Measurements from ENCODE around the gene CEP192. TPM values are rescaled to one million over a fixed set of nuclear protein-coding genes. Genes with fewer than 3 reads are reported as not detected.

CEP192 gene
- total and polyA plus RNA-seq, 2 donors (not counting 1 experiment from before 2014, with no cell fraction given) = 39.3 to 47.3 TPM

- H3K9me3 ChIP-seq (ENCODE audit: control extremely low read depth in 1 of 3, control insufficient read depth in 2 of 3, insufficient read depth in 1 of 3, low read length in 2 of 3) = peaks cover 0 to 31% (median 18%) of the 10 kb centered on the region in 3 donors
- Mint-ChIP-seq H3K27me3 (no peaks in the 10 kb centered on the region), H3K27ac (no peak overlapping the region), H3K4me1 (peaks cover 8% of the 10 kb centered on the region), H3K4me3 (no peak overlapping the region), H3K9me3 (ENCODE audit: insufficient read depth) (peaks cover 4% of the 10 kb centered on the region)
- H3K9ac ChIP-seq (ENCODE audit: low read length) = no peak overlapping the region
- H3K4me2 ChIP-seq (replicated peaks; ENCODE audit: low read depth, low read length, poor library complexity, severe bottlenecking) = no peak overlapping the region
- H3K79me2 ChIP-seq (ENCODE audit: control insufficient read depth, insufficient read depth, low read length) = no peaks in the 10 kb centered on the region
- no peak for TF ChIP-seq EZH2 (IDR thresholded peaks at IDR 0.05; ENCODE audit: borderline replicate concordance, insufficient read depth, low read depth, low read length, poor library complexity, severe bottlenecking)
- no peak overlapping the region for H2AFZ ChIP-seq (ENCODE audit: insufficient read depth, low read depth, low read length, poor library complexity, severe bottlenecking)
- no peak overlapping the region for H3K27ac ChIP-seq (ENCODE audit: low read length in 2 of 2)
- no peaks in the 10 kb centered on the region for H3K27me3 ChIP-seq (replicated peaks in 1 of 4; ENCODE audit: control extremely low read depth in 1 of 4, control insufficient read depth in 3 of 4, insufficient read depth in 4 of 4, low read length in 3 of 4)
- CTCF ChIA-PET = interaction anchor here (1.2 kb wide), 1 partner anchor 14 kb away, joined by 3 read pairs; no protein-coding TSS in a partner anchor
- no peak overlapping the region for H3K4me3 ChIP-seq (ENCODE audit: control extremely low read depth in 1 of 5, extremely low read depth in 1 of 5, insufficient read depth in 1 of 5, low read depth in 2 of 5, low read length in 4 of 5)
- H4K20me1 ChIP-seq (ENCODE audit: control insufficient read depth, insufficient read depth, low read length, poor library complexity, severe bottlenecking) = no peaks in the 10 kb centered on the region
- H3K4me1 ChIP-seq (ENCODE audit: control insufficient read depth in 2 of 2, insufficient read depth in 2 of 2, low read length in 2 of 2) = no peaks in the 10 kb centered on the region
- 100% methylated on average over 1 of the region's 4 CpGs for WGBS (ENCODE audit: insufficient coverage)
- intact Hi-C loops (cut with micrococcal nuclease) = no loop called here
- POLR2A ChIA-PET = no interaction called here
- no peaks in the 10 kb centered on the region for H3K36me3 ChIP-seq (replicated peaks in 1 of 2; ENCODE audit: control extremely low read depth in 1 of 2, control insufficient read depth in 1 of 2, extremely low read depth in 1 of 2, insufficient read depth in 2 of 2, low read length in 1 of 2)
- no peak for ATAC-seq (ENCODE audit: low read depth)
- no peak for DNase-seq
Measured at GRCh38 chr18:13145636-13146190, 154.6 kb downstream of the CEP192 start.

- no peak for ATAC-seq (ENCODE audit: low read depth)
- ChIA-PET CTCF (no interaction called here), POLR2A (no interaction called here)
- H3K4me1 Mint-ChIP-seq = peaks cover 8% of the 10 kb centered on the region
- intact Hi-C loops (cut with micrococcal nuclease) = no loop called here
- no peaks in the 10 kb centered on the region for H3K27me3 ChIP-seq (replicated peaks in 1 of 4; ENCODE audit: control extremely low read depth in 1 of 4, control insufficient read depth in 3 of 4, insufficient read depth in 4 of 4, low read length in 3 of 4)
- no peaks in the 10 kb centered on the region for H3K36me3 ChIP-seq (replicated peaks in 1 of 2; ENCODE audit: control extremely low read depth in 1 of 2, control insufficient read depth in 1 of 2, extremely low read depth in 1 of 2, insufficient read depth in 2 of 2, low read length in 1 of 2)
- peaks cover 6% of the 10 kb centered on the region for H3K27me3 Mint-ChIP-seq
- no peak overlapping the region for H3K4me2 ChIP-seq (replicated peaks; ENCODE audit: low read depth, low read length, poor library complexity, severe bottlenecking)
- H3K9me3 Mint-ChIP-seq (ENCODE audit: insufficient read depth) = peaks cover 4% of the 10 kb centered on the region
- no peaks in the 10 kb centered on the region for H3K79me2 ChIP-seq (ENCODE audit: control insufficient read depth, insufficient read depth, low read length)
- no peak overlapping the region for H3K4me3 ChIP-seq (ENCODE audit: control extremely low read depth in 1 of 5, extremely low read depth in 1 of 5, insufficient read depth in 1 of 5, low read depth in 2 of 5, low read length in 4 of 5)
- no peak overlapping the region for H3K9ac ChIP-seq (ENCODE audit: low read length)
- no peak overlapping the region for H2AFZ ChIP-seq (ENCODE audit: insufficient read depth, low read depth, low read length, poor library complexity, severe bottlenecking)
- no peak overlapping the region for H3K27ac ChIP-seq (ENCODE audit: low read length in 2 of 2)
- H3K9me3 ChIP-seq (ENCODE audit: control extremely low read depth in 1 of 3, control insufficient read depth in 2 of 3, insufficient read depth in 1 of 3, low read length in 2 of 3) = peaks cover 0 to 30% (median 18%) of the 10 kb centered on the region in 3 donors
- H3K27ac Mint-ChIP-seq = no peak overlapping the region
- H4K20me1 ChIP-seq (ENCODE audit: control insufficient read depth, insufficient read depth, low read length, poor library complexity, severe bottlenecking) = no peaks in the 10 kb centered on the region
- no peak for DNase-seq
- no peaks in the 10 kb centered on the region for H3K4me1 ChIP-seq (ENCODE audit: control insufficient read depth in 2 of 2, insufficient read depth in 2 of 2, low read length in 2 of 2)
- no peak for TF ChIP-seq EZH2 (IDR thresholded peaks at IDR 0.05; ENCODE audit: borderline replicate concordance, insufficient read depth, low read depth, low read length, poor library complexity, severe bottlenecking)
- TF ChIP-seq CTCF (IDR thresholded peaks at IDR 0.05) = no peak
- 66% methylated on average over 4 of the region's 6 CpGs for WGBS (ENCODE audit: insufficient coverage)
- H3K4me3 Mint-ChIP-seq = no peak overlapping the region
Measured at GRCh38 chr18:13147130-13147529, 156.0 kb downstream of the CEP192 start.
